HepG2 (cell line): ENCODE data around the gene ZNF488. TPM values are rescaled to one million over a fixed set of nuclear protein-coding genes. Genes with fewer than 3 reads are reported as not detected.

Experiments
- ATAC-seq: fragments of 200-7000 bp; cut with Tn5 transposase; 3 replicates; pipeline ENCODE4 v1.9.1; 2020; ENCODE audit warnings: mild to moderate bottlenecking, moderate library complexity
- BruUV-seq: library from RNA; stranded (reverse); fragments of 400-500 nt; replicated peaks from 2 replicates; lab custom pipeline; 2021; lab: Mats Ljungman, UMichigan
- CTCF ChIA-PET: fragments of 300-600 bp; formaldehyde crosslinking; extraction: SDS; loops from one replicate; lab custom pipeline; 2021; ENCODE audit warnings: low total read pairs, inconsistent platforms, low intra/inter-chr PET ratio; lab: Yijun Ruan, JAX
- POLR2A ChIA-PET: fragments of 350-600 bp; sonication (Branson Sonifier 250); formaldehyde crosslinking; loops from one replicate; lab custom pipeline; 2020; ENCODE audit warnings: antibody characterized with exemption, inconsistent platforms; lab: Yijun Ruan, JAX
- DNase-seq: peaks from one replicate; pipeline ENCODE4 v3.0.0-alpha.2; 2015; ENCODE audit warnings: low spot score
- FAIRE-seq: peaks from 3 replicates; lab custom pipeline; 2011; peaks lifted over from hg19 to GRCh38; lab: Jason Lieb, UNC
- H2AFZ ChIP-seq: one replicate; pipeline ENCODE4 v1.6.1; 2011; ENCODE audit warnings: low read length, inconsistent platforms
- H3K27ac ChIP-seq: fragments of 300-600 bp; 3 replicates; pipeline ENCODE4 v1.8.0; 2011; ENCODE audit warnings: mixed run types, mild to moderate bottlenecking, mixed read lengths, low read length, inconsistent platforms; ENCODE audit not compliant: insufficient read depth; ENCODE audit errors: extremely low read length
- H3K27me3 ChIP-seq, 2 experiments: fragments of 200-600 bp in 1 of 2; 2 replicates in 1 of 2; 3 replicates in 1 of 2; pipeline versions ENCODE4 v1.6.0 to v1.8.0; 2011; ENCODE audit warnings: low read length in 2 of 2, mild to moderate bottlenecking in 2 of 2, moderate library complexity in 2 of 2, inconsistent platforms in 1 of 2; ENCODE audit not compliant: insufficient read depth in 2 of 2, control insufficient read depth in 1 of 2
- H3K36me3 ChIP-seq, 2 experiments: fragments of 200-600 bp in 1 of 2; replicated peaks in 1 of 2; 2 replicates in 1 of 2; 3 replicates in 1 of 2; pipeline versions ENCODE4 v1.5.1 to v1.8.0; 2011; ENCODE audit warnings: low read length in 2 of 2, inconsistent platforms in 1 of 2; ENCODE audit not compliant: insufficient read depth in 2 of 2, control insufficient read depth in 1 of 2
- H3K4me1 ChIP-seq: 2 replicates; pipeline ENCODE4 v1.5.1; 2012; ENCODE audit warnings: low read length, inconsistent platforms; ENCODE audit not compliant: insufficient read depth
- H3K4me2 ChIP-seq: 2 replicates; pipeline ENCODE4 v1.6.0; 2011; ENCODE audit warnings: low read depth, low read length, inconsistent platforms
- H3K4me3 ChIP-seq, 3 experiments: fragments of 200-600 bp in 1 of 3; sonication (generic), shearing (Covaris generic) in 1 of 3; replicated peaks in 1 of 3; 2 replicates each; pipeline ENCODE4 v1.5.1; 2011 to 2016; ENCODE audit warnings: low read length in 3 of 3, inconsistent platforms in 2 of 3, low read depth in 2 of 3, mild to moderate bottlenecking in 2 of 3, control low read depth in 1 of 3, mixed read lengths in 1 of 3; ENCODE audit not compliant: insufficient read depth in 1 of 3
- H3K79me2 ChIP-seq: one replicate; pipeline ENCODE4 v1.6.1; 2011; ENCODE audit warnings: low read length, inconsistent platforms; ENCODE audit not compliant: insufficient read depth
- H3K9ac ChIP-seq: 2 replicates; pipeline ENCODE4 v1.6.0; 2011; ENCODE audit warnings: mild to moderate bottlenecking, low read depth, low read length, inconsistent platforms; ENCODE audit not compliant: insufficient read depth
- H3K9me3 ChIP-seq: 2 replicates; pipeline ENCODE4 v1.5.1; 2012; ENCODE audit warnings: mild to moderate bottlenecking, low read length
- H4K20me1 ChIP-seq: 2 replicates; pipeline ENCODE4 v1.6.0; 2011; ENCODE audit warnings: inconsistent platforms, mild to moderate bottlenecking, low read length, moderate library complexity; ENCODE audit not compliant: insufficient read depth
- BCL3 ChIP-seq: sonication (generic); formaldehyde crosslinking; IDR thresholded peaks from 2 replicates; pipeline ENCODE4 v1.5.1; 2020; ENCODE audit warnings: mild to moderate bottlenecking, missing genetic modification reagents, moderate library complexity
- CERS6 ChIP-seq: sonication (generic); formaldehyde crosslinking; IDR thresholded peaks from 2 replicates; pipeline ENCODE4 v1.5.0; 2020; ENCODE audit warnings: missing genetic modification reagents
- KAT2B ChIP-seq: fragments of 150-350 bp; IDR thresholded peaks from 2 replicates; pipeline ENCODE4 v1.6.1; 2014; ENCODE audit warnings: low read depth, low read length, borderline replicate concordance
- ZBTB14 ChIP-seq: sonication (generic); formaldehyde crosslinking; IDR thresholded peaks from 2 replicates; pipeline ENCODE4 v1.4.0; 2020; ENCODE audit warnings: missing genetic modification reagents
- ZBTB44 ChIP-seq: sonication (generic); formaldehyde crosslinking; IDR thresholded peaks from 2 replicates; pipeline ENCODE4 v1.4.0; 2020; ENCODE audit warnings: missing genetic modification reagents
- ZNF18 ChIP-seq: sonication (generic); formaldehyde crosslinking; IDR thresholded peaks from 2 replicates; pipeline ENCODE4 v1.8.0; 2022; ENCODE audit warnings: mild to moderate bottlenecking, missing genetic modification reagents; ENCODE audit not compliant: insufficient replicate concordance
- ZNF383 ChIP-seq: sonication (generic); formaldehyde crosslinking; IDR thresholded peaks from 2 replicates; pipeline ENCODE4 v1.4.0; 2020; ENCODE audit warnings: missing genetic modification reagents, mild to moderate bottlenecking, borderline replicate concordance
- ZXDC ChIP-seq: sonication (generic); formaldehyde crosslinking; IDR thresholded peaks from 2 replicates; pipeline ENCODE4 v1.5.0; 2020; ENCODE audit warnings: mild to moderate bottlenecking, missing genetic modification reagents
- WGBS: methylation state at CpG from one replicate; pipeline ENCODE4 v1.1.6; 2017; ENCODE audit warnings: low lambda C conversion rate; 5-methylcytosine and 5-hydroxymethylcytosine counted together
- in situ Hi-C: cut with HindIII; loops from 2 replicates; pipeline ENCODE4 v1.10.0; 2017; ENCODE audit warnings: low pct_unique_long_range_greater_than_20kb; ENCODE audit not compliant: extremely low pct_ligation_motif_present
- intact Hi-C: fragments of 100-400 bp; cut with micrococcal nuclease; formaldehyde crosslinking; loops from one replicate; pipeline ENCODE4 v1.10.0; 2022; ENCODE audit not compliant: unreplicated experiment
- polyA plus RNA-seq, 8 experiments: library from polyadenylated mRNA; depleted of rRNA in 3 of 8; stranded (reverse) in 7 of 8; unstranded in 1 of 8; fragments of >200 nt; fragmentation: Illumina TruSeq in 4 of 8; extraction: Trizol in 4 of 8; gene quantifications; 2 replicates each; pipeline versions ENCODE4 v1.2.1 to v1.2.3, GENCODE V29; 2011 to 2016; ENCODE audit warnings: low read depth in 4 of 8, missing spikeins in 1 of 8, mixed read lengths in 1 of 8; ENCODE audit not compliant: insufficient read depth in 1 of 8
- total RNA-seq, 5 experiments: library from RNA; depleted of rRNA; stranded (reverse); fragments of >200 nt; fragmentation: Illumina TruSeq; extraction: Trizol; gene quantifications; 2 replicates each; pipeline ENCODE4 v1.2.3, GENCODE V29; 2016; ENCODE audit warnings: low read depth in 1 of 5
- TF ChIP-seq, protein P1 (sequence below): sonication (generic); formaldehyde crosslinking; conservative IDR thresholded peaks from 2 replicates; pipeline ENCODE4 v1.5.0; 2020; ENCODE audit warnings: missing genetic modification reagents
- TF ChIP-seq, protein P2 (sequence below): sonication (generic); formaldehyde crosslinking; IDR thresholded peaks from 2 replicates; pipeline ENCODE4 v1.9.0; 2021; ENCODE audit warnings: missing genetic modification reagents, mild to moderate bottlenecking, borderline replicate concordance

ZNF488 gene
- total and polyA plus RNA-seq, 2 of the 13 experiments (the other 11 are each of a cell fraction or from before 2014, with no cell fraction given), result 0.13 to 0.15 TPM

- Histone ChIP-seq H3K9ac (no peak overlapping the region), H3K79me2 (no peaks in the 10 kb centered on the region), H2AFZ (no peak overlapping the region), H3K27ac (no peak overlapping the region), H3K4me3 (no peak overlapping the region), H3K36me3 (no peaks in the 10 kb centered on the region), H3K9me3 (no peaks in the 10 kb centered on the region), H3K4me2 (no peak overlapping the region), H3K27me3 (peaks cover 0 to 10% of the 10 kb centered on the region in 2 experiments; a peak in 1 of 5 replicates), H3K4me1 (no peaks in the 10 kb centered on the region), H4K20me1 (no peaks in the 10 kb centered on the region)
- FAIRE-seq (no peak), ATAC-seq (no peak), DNase-seq (no peak)
- BruUV-seq, result no TSS peak
- POLR2A ChIA-PET, result no interaction called here
- CTCF ChIA-PET, result no interaction called here
- intact Hi-C loops, result loop anchor here (2.0 kb wide), 1 partner anchor 19 kb away; no protein-coding TSS in a partner anchor
- in situ Hi-C loops, result no loop called here
- 8% methylated on average over 2 of the region's 5 CpGs for WGBS
- TF ChIP-seq ZXDC (CRISPR knock-in tag) (no peak), BCL3 (no peak), ZBTB44 (CRISPR knock-in tag) (no peak), KAT2B (no peak), ZNF383 (CRISPR knock-in tag) (no peak), ZNF18 (CRISPR knock-in tag) (no peak), CERS6 (CRISPR knock-in tag) (no peak), ZBTB14 (no peak)
- TF ChIP-seq, protein P1, sequence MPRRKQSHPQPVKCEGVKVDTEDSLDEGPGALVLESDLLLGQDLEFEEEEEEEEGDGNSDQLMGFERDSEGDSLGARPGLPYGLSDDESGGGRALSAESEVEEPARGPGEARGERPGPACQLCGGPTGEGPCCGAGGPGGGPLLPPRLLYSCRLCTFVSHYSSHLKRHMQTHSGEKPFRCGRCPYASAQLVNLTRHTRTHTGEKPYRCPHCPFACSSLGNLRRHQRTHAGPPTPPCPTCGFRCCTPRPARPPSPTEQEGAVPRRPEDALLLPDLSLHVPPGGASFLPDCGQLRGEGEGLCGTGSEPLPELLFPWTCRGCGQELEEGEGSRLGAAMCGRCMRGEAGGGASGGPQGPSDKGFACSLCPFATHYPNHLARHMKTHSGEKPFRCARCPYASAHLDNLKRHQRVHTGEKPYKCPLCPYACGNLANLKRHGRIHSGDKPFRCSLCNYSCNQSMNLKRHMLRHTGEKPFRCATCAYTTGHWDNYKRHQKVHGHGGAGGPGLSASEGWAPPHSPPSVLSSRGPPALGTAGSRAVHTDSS (CRISPR knock-in tag), result no peak
- TF ChIP-seq, protein P2, sequence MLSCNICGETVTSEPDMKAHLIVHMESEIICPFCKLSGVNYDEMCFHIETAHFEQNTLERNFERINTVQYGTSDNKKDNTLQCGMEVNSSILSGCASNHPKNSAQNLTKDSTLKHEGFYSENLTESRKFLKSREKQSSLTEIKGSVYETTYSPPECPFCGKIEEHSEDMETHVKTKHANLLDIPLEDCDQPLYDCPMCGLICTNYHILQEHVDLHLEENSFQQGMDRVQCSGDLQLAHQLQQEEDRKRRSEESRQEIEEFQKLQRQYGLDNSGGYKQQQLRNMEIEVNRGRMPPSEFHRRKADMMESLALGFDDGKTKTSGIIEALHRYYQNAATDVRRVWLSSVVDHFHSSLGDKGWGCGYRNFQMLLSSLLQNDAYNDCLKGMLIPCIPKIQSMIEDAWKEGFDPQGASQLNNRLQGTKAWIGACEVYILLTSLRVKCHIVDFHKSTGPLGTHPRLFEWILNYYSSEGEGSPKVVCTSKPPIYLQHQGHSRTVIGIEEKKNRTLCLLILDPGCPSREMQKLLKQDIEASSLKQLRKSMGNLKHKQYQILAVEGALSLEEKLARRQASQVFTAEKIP (CRISPR knock-in tag), result no peak
Measured at GRCh38 chr10:47335906-47336305, 48.2 kb downstream of the ZNF488 start.
